GM23338 (cell line): ENCODE data around the gene MAST2. TPM values are rescaled to one million over a fixed set of nuclear protein-coding genes. Genes with fewer than 3 reads are reported as not detected.

Experiments
- ATAC-seq: fragments of 200-7000 bp; cut with Tn5 transposase; 3 replicates; pipeline ENCODE4 v1.9.1; 2020
- DNase-seq: peaks from one replicate; pipeline ENCODE4 v3.0.0-alpha.2; 2015; ENCODE audit warnings: low spot score
- H2AFZ ChIP-seq: fragments of 200-600 bp; sonication (generic); 2 replicates; pipeline ENCODE4 v1.8.0; 2016; ENCODE audit warnings: antibody characterized with exemption, mild to moderate bottlenecking, moderate library complexity
- H3F3A ChIP-seq: fragments of 200-600 bp; sonication (generic); replicated peaks from 2 replicates; pipeline ENCODE4 v1.8.0; 2017; ENCODE audit warnings: antibody characterized with exemption, mixed run types, low read depth
- H3K27ac ChIP-seq: fragments of 200-600 bp; sonication (generic); 2 replicates; pipeline ENCODE4 v1.6.1; 2016; ENCODE audit warnings: low read depth
- H3K27me3 ChIP-seq: fragments of 200-600 bp; sonication (generic); 2 replicates; pipeline ENCODE4 v1.8.0; 2016; ENCODE audit warnings: mild to moderate bottlenecking, mixed run types, moderate library complexity; ENCODE audit not compliant: insufficient read depth
- H3K36me3 ChIP-seq: fragments of 200-600 bp; sonication (generic); 2 replicates; pipeline ENCODE4 v1.8.0; 2016; ENCODE audit warnings: mild to moderate bottlenecking; ENCODE audit not compliant: insufficient read depth
- H3K4me1 ChIP-seq: fragments of 200-600 bp; sonication (generic); 2 replicates; pipeline ENCODE4 v1.8.0; 2016; ENCODE audit warnings: mild to moderate bottlenecking, moderate library complexity; ENCODE audit not compliant: insufficient read depth
- H3K4me2 ChIP-seq: fragments of 200-600 bp; sonication (generic); 2 replicates; pipeline ENCODE4 v1.7.1; 2017; ENCODE audit warnings: mixed run types
- H3K4me3 ChIP-seq: fragments of 200-600 bp; sonication (generic); 2 replicates; pipeline ENCODE4 v1.6.1; 2016; ENCODE audit warnings: mixed run types
- H3K79me2 ChIP-seq: fragments of 200-600 bp; sonication (generic); replicated peaks from 2 replicates; pipeline ENCODE4 v1.8.0; 2017; ENCODE audit warnings: mild to moderate bottlenecking; ENCODE audit not compliant: insufficient read depth
- H3K9me2 ChIP-seq: fragments of 200-600 bp; sonication (generic); 2 replicates; pipeline ENCODE4 v1.8.0; 2017; ENCODE audit not compliant: insufficient read depth
- H4K20me1 ChIP-seq: fragments of 200-600 bp; sonication (generic); replicated peaks from 2 replicates; pipeline ENCODE4 v1.8.0; 2017; ENCODE audit warnings: mild to moderate bottlenecking; ENCODE audit not compliant: insufficient read depth
- H3K27ac Mint-ChIP-seq: 2 replicates; pipeline ENCODE4 v1.8.0; 2020; ENCODE audit warnings: inconsistent platforms, mild to moderate bottlenecking, moderate library complexity, mixed read lengths
- H3K27me3 Mint-ChIP-seq: 3 replicates; pipeline ENCODE4 v1.8.0; 2022; ENCODE audit warnings: low read depth, mild to moderate bottlenecking, moderate library complexity, mixed read lengths, inconsistent platforms; ENCODE audit not compliant: insufficient read depth, poor library complexity
- H3K36me3 Mint-ChIP-seq: 3 replicates; pipeline ENCODE4 v1.8.0; 2021; ENCODE audit warnings: low read depth, mild to moderate bottlenecking, inconsistent platforms, moderate library complexity, mixed read lengths
- H3K4me1 Mint-ChIP-seq: 3 replicates; pipeline ENCODE4 v1.8.0; 2020; ENCODE audit warnings: mild to moderate bottlenecking, inconsistent platforms, mixed read lengths
- H3K4me3 Mint-ChIP-seq: 3 replicates; pipeline ENCODE4 v1.8.0; 2021; ENCODE audit warnings: moderate library complexity, mild to moderate bottlenecking, inconsistent platforms, mixed read lengths
- H3K9me3 Mint-ChIP-seq: 3 replicates; pipeline ENCODE4 v1.8.0; 2020; ENCODE audit warnings: moderate library complexity, mild to moderate bottlenecking, inconsistent platforms, mixed read lengths
- CREB1 ChIP-seq: fragments of 250-450 bp; sonication (Bioruptor Pico); IDR thresholded peaks from 2 replicates; pipeline ENCODE4 v1.5.0; 2020; ENCODE audit warnings: low read depth, mild to moderate bottlenecking, moderate library complexity
- EZH2 ChIP-seq: fragments of 200-600 bp; sonication (generic); IDR thresholded peaks from one replicate; pipeline ENCODE4 v1.8.0; 2017; ENCODE audit warnings: antibody characterized with exemption, mild to moderate bottlenecking, low read depth; ENCODE audit not compliant: unreplicated experiment
- EZH2phosphoT487 ChIP-seq: fragments of 200-600 bp; sonication (generic); IDR thresholded peaks from one replicate; pipeline ENCODE4 v1.8.1; 2018; ENCODE audit warnings: antibody characterized with exemption; ENCODE audit not compliant: unreplicated experiment
- JUNB ChIP-seq: IDR thresholded peaks from one replicate; pipeline ENCODE4 v1.6.1; 2016; ENCODE audit warnings: antibody characterized with exemption; ENCODE audit not compliant: unreplicated experiment
- NANOG ChIP-seq: IDR thresholded peaks from 2 replicates; pipeline ENCODE4 v1.6.1; 2016; ENCODE audit warnings: antibody characterized with exemption, borderline replicate concordance
- POLR2AphosphoS5 ChIP-seq: IDR thresholded peaks from 2 replicates; pipeline ENCODE4 v1.6.1; 2016; ENCODE audit warnings: antibody characterized with exemption, low read depth
- STAT1 ChIP-seq: IDR thresholded peaks from one replicate; pipeline ENCODE4 v1.6.1; 2016; ENCODE audit warnings: antibody characterized with exemption; ENCODE audit not compliant: unreplicated experiment
- ZNF114 ChIP-seq: fragments of 250-450 bp; sonication (Bioruptor Pico); IDR thresholded peaks from 2 replicates; pipeline ENCODE4 v1.5.0; 2020; ENCODE audit warnings: mild to moderate bottlenecking, moderate library complexity
- ZNF331 ChIP-seq: fragments of 250-450 bp; sonication (Bioruptor Pico); IDR thresholded peaks from 2 replicates; pipeline ENCODE4 v1.5.0; 2020; ENCODE audit warnings: low read depth, mild to moderate bottlenecking, moderate library complexity
- polyA plus RNA-seq: library from polyadenylated mRNA; unstranded; fragments of >200 nt; fragmentation: Nextera tagmentation; extraction: Ambion mirVana; gene quantifications from 2 replicates; pipeline ENCODE4 v1.2.1, GENCODE V29; 2016
- total RNA-seq: library from RNA; depleted of rRNA; stranded (reverse); fragments of >200 nt; shearing (Covaris generic); gene quantifications from 2 replicates; pipeline ENCODE4 v1.2.3, GENCODE V29; 2014
- TF ChIP-seq, protein P1 (sequence below), 2 experiments: fragments of 200-600 bp in 1 of 2; sonication (generic) in 1 of 2; conservative IDR thresholded peaks; 2 replicates each; pipeline versions ENCODE4 v1.5.1 to v1.6.1; 2016 to 2017; ENCODE audit warnings: antibody characterized with exemption in 2 of 2, low read depth in 2 of 2, mild to moderate bottlenecking in 2 of 2, moderate library complexity in 1 of 2
- TF ChIP-seq, protein P2 (sequence below): IDR thresholded peaks from 2 replicates; pipeline ENCODE4 v1.6.1; 2016; ENCODE audit warnings: antibody characterized with exemption
- TF ChIP-seq, protein P3 (sequence below): fragments of 250-450 bp; sonication (Bioruptor Pico); IDR thresholded peaks from 2 replicates; pipeline ENCODE4 v1.5.0; 2020; ENCODE audit warnings: mild to moderate bottlenecking, moderate library complexity
- TF ChIP-seq, protein P4 (sequence below): IDR thresholded peaks from one replicate; pipeline ENCODE4 v1.6.1; 2018; ENCODE audit warnings: antibody characterized with exemption; ENCODE audit not compliant: unreplicated experiment

Gene MAST2
- total and polyA plus RNA-seq, 2 experiments from 2014 or later = 11.5 to 57.7 TPM

DNA sequence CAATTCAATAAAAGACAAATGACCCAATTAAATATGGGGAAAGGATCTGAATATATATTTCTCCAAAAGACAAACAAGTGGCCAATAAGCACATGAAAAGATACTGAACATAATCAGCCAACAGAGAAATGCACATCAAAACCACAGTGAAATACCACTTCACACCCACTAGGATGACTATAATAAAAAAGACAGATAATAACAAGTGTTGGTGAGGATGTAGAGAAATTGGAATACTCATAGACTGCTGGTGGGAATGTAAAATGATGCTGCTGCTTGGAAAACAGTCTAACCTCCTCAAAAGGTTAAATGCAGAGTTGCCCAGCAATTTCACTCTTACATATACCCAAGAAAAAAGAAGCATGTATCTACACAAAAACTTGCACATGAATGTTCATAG, 280.2 kb downstream of the MAST2 start:
- H3K36me3 Mint-ChIP-seq = no peaks in the 10 kb centered on the region
- no peaks in the 10 kb centered on the region for H3K9me2 ChIP-seq
- H3K27ac Mint-ChIP-seq = no peak overlapping the region
- DNase-seq (no peak), ATAC-seq (no peak)
- no peaks in the 10 kb centered on the region for H3K9me3 Mint-ChIP-seq
- TF ChIP-seq, protein P1, sequence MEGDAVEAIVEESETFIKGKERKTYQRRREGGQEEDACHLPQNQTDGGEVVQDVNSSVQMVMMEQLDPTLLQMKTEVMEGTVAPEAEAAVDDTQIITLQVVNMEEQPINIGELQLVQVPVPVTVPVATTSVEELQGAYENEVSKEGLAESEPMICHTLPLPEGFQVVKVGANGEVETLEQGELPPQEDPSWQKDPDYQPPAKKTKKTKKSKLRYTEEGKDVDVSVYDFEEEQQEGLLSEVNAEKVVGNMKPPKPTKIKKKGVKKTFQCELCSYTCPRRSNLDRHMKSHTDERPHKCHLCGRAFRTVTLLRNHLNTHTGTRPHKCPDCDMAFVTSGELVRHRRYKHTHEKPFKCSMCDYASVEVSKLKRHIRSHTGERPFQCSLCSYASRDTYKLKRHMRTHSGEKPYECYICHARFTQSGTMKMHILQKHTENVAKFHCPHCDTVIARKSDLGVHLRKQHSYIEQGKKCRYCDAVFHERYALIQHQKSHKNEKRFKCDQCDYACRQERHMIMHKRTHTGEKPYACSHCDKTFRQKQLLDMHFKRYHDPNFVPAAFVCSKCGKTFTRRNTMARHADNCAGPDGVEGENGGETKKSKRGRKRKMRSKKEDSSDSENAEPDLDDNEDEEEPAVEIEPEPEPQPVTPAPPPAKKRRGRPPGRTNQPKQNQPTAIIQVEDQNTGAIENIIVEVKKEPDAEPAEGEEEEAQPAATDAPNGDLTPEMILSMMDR (conservative IDR thresholded peaks at IDR 0.05; ENCODE audit: low read depth in 2 of 2) = no peak
- TF ChIP-seq NANOG (no peak), JUNB (no peak), EZH2 (no peak), CREB1 (CRISPR knock-in tag) (no peak), ZNF114 (CRISPR knock-in tag) (no peak), STAT1 (no peak), ZNF331 (CRISPR knock-in tag) (no peak), EZH2phosphoT487 (no peak), POLR2AphosphoS5 (no peak)
- TF ChIP-seq, protein P2, sequence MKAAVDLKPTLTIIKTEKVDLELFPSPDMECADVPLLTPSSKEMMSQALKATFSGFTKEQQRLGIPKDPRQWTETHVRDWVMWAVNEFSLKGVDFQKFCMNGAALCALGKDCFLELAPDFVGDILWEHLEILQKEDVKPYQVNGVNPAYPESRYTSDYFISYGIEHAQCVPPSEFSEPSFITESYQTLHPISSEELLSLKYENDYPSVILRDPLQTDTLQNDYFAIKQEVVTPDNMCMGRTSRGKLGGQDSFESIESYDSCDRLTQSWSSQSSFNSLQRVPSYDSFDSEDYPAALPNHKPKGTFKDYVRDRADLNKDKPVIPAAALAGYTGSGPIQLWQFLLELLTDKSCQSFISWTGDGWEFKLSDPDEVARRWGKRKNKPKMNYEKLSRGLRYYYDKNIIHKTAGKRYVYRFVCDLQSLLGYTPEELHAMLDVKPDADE = no peak
- TF ChIP-seq, protein P3, sequence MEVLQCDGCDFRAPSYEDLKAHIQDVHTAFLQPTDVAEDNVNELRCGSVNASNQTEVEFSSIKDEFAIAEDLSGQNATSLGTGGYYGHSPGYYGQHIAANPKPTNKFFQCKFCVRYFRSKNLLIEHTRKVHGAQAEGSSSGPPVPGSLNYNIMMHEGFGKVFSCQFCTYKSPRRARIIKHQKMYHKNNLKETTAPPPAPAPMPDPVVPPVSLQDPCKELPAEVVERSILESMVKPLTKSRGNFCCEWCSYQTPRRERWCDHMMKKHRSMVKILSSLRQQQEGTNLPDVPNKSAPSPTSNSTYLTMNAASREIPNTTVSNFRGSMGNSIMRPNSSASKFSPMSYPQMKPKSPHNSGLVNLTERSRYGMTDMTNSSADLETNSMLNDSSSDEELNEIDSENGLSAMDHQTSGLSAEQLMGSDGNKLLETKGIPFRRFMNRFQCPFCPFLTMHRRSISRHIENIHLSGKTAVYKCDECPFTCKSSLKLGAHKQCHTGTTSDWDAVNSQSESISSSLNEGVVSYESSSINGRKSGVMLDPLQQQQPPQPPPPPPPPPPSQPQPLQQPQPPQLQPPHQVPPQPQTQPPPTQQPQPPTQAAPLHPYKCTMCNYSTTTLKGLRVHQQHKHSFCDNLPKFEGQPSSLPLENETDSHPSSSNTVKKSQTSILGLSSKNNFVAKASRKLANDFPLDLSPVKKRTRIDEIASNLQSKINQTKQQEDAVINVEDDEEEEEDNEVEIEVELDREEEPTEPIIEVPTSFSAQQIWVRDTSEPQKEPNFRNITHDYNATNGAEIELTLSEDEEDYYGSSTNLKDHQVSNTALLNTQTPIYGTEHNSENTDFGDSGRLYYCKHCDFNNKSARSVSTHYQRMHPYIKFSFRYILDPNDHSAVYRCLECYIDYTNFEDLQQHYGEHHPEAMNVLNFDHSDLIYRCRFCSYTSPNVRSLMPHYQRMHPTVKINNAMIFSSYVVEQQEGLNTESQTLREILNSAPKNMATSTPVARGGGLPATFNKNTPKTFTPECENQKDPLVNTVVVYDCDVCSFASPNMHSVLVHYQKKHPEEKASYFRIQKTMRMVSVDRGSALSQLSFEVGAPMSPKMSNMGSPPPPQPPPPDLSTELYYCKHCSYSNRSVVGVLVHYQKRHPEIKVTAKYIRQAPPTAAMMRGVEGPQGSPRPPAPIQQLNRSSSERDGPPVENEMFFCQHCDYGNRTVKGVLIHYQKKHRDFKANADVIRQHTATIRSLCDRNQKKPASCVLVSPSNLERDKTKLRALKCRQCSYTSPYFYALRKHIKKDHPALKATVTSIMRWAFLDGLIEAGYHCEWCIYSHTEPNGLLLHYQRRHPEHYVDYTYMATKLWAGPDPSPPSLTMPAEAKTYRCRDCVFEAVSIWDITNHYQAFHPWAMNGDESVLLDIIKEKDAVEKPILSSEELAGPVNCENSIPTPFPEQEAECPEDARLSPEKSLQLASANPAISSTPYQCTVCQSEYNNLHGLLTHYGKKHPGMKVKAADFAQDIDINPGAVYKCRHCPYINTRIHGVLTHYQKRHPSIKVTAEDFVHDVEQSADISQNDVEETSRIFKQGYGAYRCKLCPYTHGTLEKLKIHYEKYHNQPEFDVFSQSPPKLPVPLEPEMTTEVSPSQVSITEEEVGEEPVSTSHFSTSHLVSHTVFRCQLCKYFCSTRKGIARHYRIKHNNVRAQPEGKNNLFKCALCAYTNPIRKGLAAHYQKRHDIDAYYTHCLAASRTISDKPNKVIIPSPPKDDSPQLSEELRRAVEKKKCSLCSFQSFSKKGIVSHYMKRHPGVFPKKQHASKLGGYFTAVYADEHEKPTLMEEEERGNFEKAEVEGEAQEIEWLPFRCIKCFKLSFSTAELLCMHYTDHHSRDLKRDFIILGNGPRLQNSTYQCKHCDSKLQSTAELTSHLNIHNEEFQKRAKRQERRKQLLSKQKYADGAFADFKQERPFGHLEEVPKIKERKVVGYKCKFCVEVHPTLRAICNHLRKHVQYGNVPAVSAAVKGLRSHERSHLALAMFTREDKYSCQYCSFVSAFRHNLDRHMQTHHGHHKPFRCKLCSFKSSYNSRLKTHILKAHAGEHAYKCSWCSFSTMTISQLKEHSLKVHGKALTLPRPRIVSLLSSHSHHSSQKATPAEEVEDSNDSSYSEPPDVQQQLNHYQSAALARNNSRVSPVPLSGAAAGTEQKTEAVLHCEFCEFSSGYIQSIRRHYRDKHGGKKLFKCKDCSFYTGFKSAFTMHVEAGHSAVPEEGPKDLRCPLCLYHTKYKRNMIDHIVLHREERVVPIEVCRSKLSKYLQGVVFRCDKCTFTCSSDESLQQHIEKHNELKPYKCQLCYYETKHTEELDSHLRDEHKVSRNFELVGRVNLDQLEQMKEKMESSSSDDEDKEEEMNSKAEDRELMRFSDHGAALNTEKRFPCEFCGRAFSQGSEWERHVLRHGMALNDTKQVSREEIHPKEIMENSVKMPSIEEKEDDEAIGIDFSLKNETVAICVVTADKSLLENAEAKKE (CRISPR knock-in tag) = no peak
- TF ChIP-seq, protein P4, sequence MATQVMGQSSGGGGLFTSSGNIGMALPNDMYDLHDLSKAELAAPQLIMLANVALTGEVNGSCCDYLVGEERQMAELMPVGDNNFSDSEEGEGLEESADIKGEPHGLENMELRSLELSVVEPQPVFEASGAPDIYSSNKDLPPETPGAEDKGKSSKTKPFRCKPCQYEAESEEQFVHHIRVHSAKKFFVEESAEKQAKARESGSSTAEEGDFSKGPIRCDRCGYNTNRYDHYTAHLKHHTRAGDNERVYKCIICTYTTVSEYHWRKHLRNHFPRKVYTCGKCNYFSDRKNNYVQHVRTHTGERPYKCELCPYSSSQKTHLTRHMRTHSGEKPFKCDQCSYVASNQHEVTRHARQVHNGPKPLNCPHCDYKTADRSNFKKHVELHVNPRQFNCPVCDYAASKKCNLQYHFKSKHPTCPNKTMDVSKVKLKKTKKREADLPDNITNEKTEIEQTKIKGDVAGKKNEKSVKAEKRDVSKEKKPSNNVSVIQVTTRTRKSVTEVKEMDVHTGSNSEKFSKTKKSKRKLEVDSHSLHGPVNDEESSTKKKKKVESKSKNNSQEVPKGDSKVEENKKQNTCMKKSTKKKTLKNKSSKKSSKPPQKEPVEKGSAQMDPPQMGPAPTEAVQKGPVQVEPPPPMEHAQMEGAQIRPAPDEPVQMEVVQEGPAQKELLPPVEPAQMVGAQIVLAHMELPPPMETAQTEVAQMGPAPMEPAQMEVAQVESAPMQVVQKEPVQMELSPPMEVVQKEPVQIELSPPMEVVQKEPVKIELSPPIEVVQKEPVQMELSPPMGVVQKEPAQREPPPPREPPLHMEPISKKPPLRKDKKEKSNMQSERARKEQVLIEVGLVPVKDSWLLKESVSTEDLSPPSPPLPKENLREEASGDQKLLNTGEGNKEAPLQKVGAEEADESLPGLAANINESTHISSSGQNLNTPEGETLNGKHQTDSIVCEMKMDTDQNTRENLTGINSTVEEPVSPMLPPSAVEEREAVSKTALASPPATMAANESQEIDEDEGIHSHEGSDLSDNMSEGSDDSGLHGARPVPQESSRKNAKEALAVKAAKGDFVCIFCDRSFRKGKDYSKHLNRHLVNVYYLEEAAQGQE = no peak
- H3K27me3 Mint-ChIP-seq = no peaks in the 10 kb centered on the region
- no peaks in the 10 kb centered on the region for H3K4me1 ChIP-seq
- no peak overlapping the region for H3K27ac ChIP-seq
- H3K4me2 ChIP-seq = no peak overlapping the region
- no peaks in the 10 kb centered on the region for H3F3A ChIP-seq
- H3K4me1 Mint-ChIP-seq = no peaks in the 10 kb centered on the region; the same call in 2 of the 3 replicates
- no peaks in the 10 kb centered on the region for H3K36me3 ChIP-seq
- H3K4me3 ChIP-seq = no peak overlapping the region
- no peaks in the 10 kb centered on the region for H3K79me2 ChIP-seq
- no peaks in the 10 kb centered on the region for H4K20me1 ChIP-seq
- no peak overlapping the region for H3K4me3 Mint-ChIP-seq
- H3K27me3 ChIP-seq = no peaks in the 10 kb centered on the region
- H2AFZ ChIP-seq = no peak overlapping the region
